Germinal center (tissue), 1 donor: ENCODE data around the gene CAPN14.

Experiments
- DNase-seq: peaks from one replicate; pipeline ENCODE4 v3.0.0; 2012; ENCODE audit warnings: mixed read lengths, low spot score

CAPN14 gene

DNA sequence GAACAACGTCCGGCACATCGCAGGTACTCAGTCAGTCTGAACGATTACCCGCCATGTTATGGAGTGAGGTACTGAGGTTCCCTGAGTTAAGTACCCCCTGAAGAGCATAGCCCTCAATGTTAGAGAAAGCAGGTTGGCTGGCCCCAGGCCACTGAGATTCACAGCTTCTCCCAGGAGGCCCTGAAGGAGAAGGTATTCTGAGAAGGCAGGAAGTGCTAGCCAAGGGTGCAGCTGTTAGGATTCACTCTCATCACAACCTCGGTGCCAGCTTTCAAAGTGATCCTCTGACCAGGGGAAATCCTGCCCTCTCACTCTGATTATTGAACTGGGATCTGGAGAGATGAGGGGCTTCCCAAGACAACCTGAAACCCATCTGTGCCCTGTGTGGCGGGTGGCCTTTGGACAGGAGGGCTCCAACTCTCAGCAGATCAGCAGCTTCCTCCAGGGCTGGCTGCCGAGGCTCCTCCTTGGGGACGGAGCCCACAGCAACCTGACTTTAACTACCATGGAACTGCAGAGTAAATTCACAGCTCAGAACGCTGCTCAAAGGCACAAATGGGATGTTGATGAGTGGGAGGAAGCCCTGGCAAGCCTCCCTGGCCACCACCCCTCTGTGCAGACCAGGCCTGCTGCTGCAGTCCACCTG is 24.4 kb upstream of the CAPN14 start:
- DNase-seq, result no peak

DNA sequence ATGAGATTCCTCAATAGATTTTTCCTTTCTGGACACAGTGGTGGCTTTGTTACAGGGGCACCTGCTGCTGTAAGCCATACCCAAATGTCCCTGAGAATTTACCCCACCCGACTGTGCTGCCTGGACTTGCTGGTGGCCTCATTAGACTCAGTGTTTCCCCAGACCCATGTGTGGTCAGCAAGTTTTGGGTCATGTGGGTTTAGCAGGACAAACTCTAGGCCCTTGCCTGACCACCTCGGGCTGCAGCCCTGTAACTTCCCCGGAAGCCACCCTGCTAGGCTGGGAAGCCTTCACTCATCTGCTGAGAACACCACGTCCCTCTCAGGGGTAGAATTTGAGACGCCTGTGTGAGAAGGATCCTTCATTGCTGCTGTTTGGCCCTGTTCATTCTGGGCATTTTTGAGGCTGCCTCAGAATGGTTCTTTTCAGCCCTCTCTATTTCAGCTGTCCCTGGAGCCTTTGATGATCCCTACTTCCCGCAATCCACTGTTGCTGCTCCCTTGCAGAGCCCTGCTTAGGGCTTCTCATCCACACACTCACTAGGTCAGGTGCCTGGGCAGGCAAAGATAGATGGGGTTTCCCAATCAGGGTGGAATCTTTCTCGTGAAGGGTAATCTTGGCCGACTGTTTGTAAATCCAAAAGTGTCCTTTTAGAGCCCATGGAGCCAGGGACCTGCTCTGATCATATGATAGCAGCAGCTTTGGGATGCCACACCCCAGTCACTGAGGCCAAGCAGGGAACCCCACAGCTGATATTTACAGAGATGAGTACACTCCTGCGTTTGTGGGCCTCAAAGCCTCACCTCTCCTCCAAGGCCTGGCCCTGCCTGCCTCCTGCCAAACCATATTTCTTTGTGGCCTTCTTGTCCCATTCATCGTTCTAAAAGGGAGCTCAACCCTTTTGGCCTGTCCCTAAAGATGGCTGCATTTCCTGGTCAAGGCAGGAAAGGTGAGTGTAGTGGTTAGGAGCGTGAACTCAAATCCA is 23.4 kb upstream of the CAPN14 start:
- DNase-seq, result no peak

DNA sequence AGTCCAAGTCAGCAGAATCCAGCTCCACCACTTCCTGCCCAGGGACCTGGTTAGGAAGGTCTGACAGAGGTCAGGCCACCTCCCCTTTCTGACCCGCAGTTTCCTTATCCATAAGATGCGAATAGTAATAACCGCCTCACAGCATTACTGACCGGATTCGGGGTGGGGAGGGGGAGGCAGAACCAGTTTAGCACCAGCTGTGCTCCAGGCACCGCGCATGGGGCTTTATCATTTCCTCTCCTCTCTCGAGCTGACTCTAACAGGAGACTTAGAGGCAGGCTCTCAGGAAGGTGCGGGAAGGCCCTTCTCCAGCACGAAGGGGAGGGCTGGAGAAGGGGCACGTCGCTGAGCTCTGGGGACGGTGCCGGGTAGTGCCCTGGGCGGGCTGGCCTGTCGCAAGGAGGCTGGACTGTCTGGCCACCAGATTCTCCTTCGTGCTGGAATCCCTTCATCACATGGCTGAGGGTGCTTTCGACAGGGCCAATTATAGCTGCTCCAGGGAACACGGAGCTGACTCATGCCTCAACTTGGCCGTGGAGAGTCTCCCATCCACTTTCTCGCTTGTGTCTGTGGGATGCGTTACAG is 22.4 kb upstream of the CAPN14 start:
- DNase-seq, result no peak

DNA sequence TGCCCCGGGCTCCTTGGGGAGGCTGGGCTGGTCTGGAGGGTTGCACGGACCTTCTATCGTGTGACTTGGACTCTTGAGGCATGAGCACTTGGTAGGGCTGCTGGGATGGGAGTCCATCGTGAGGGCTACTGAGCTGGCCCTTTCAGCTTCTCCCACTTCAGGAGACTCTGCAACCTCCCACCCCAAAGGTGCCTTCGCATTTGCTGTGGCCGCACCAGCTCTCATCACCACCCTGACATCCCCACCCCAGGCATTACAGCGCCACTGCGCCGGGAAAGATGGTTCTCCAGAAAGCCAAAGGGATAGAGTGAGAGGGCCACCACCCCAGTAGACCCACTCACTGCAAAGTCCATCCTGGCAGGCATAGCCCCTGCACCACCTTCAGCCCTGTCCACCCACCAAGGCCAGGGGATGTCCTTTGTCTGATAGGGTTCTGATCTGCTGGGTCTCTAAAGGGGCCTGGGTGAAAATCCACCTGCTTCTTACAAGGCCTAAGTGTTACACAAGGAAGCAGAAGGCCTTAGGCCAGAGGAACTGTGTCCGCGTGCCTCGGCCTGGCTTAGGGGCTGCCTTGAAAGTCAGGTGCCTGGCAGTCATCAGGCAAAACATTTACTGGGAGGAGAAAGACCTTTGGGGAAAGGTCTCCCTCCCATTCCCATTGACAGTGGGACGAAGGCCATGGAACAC is 21.7 kb upstream of the CAPN14 start:
- DNase-seq, result no peak

DNA sequence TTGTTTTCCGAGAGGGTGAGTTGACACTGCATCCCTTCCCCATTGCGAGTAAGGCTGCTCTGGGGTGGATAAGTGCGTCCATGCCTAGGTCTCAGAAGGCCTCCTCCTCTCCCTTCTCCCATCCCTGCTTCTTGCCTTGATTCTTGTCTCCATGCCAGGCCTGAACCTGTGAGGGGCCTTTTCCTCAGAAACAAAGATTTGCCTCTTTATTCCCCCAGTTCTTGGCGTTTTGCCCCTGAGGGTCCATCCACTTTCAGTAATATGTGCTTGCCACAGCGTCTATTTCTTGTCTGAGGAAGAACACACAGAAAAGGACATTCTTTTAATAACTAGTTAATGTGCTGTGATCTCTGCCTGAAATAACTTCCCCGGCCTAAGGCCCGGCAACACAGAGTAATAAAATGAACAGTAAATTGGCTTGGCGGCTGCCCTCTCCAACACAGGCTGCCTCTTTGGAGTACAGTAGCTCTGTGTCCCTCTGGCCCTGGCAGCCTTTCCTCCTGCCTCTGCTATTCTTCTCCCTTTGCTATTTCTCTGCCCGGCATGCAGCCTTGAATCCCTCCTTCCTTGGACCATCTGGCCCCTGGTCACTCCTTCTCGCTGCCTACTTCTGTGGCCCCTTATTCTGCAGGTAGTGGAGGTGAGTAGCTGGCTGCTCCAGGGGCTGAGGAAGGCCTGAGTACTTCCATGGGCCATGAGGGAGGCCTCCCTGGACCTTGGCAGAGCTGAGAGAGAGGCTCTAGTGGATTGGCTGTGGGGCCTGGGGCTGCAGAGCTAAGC is 21.0 kb upstream of the CAPN14 start:
- DNase-seq, result no peak

DNA sequence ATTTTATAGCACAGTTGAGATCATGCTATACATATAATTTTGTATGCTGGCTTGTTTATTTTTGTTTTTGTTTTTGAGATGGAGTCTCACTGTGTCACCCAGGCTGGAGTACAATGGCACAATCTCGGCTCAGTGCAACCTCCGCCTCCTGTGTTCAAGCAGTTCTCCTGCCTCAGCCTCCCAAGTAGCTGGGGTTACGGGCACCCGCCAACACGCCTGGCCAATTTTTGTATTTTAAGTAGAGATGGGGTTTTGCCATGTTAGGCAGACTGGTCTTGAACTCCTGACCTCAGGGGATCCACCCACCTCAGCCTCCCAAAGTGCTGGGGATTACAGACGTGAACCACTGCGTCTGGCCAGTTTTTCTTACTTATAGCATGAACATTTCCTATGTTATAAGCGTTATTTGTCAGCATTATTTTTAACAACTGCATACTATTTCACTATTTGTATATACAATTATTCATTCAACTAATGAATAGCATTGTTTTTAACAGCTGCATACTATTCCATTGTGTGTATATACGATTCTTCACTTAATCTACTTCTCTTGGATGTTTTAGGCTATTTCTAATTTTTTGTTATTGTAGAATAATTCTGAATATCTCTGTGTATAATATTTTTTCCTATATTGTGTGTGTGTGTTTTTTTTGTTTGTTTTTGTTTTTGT is 20.2 kb upstream of the CAPN14 start:
- DNase-seq, result no peak

DNA sequence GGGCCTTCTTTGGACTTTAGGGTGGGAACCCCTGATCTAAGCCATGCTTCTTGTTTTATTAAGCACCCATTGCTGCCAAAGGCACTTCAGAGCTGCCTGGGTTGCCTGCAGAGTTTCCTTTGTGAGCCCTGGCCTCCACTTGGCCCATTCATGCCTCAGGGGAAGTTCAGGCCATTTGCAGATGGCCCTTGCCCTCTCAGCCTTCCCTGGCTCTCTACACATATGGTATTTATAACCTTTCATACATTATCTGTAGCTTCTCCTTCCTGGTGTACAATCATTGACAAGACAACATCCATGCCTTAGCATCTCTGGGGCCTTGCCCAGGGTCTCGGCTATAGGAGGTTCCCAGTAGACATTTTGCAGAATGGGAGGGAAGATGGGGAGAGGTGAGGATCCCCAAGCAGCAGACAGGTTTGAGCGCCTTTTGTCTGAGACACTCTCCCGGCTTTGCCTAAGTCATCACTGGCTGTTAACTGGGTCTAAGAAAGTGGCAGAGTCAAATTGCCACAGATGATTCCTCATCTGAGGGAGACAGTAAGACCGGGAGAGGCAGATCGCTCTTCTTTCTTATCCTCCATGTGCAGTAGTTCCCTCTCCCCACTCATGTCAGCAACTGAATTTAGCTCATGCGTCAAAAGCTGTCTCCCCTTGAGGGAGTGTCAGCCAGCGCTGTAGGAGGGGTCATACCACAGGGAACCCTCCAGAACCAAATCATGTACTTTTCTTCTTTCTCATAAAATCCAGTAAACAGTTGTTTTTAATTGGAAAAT is 19.3 kb upstream of the CAPN14 start:
- DNase-seq, result no peak

DNA sequence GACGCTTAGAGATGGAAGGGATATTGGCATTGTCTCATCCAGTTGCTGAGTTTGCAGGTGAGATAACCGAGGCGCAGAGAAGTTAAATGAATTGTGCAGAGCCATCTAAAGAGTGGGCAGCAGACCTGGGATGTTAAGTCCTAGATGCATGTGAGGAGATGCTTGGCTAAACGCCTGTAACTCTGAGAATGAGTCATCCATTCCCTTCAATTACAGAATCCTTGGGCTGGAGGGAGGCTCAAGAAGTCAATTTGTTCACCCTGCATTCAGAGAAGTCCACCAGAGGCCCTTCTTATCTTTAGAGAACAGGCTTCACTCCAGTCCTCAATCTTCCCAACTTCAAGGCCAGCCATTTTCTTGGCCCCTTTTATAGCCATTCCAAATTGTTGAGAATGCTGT is 18.2 kb upstream of the CAPN14 start:
- DNase-seq, result no peak

DNA sequence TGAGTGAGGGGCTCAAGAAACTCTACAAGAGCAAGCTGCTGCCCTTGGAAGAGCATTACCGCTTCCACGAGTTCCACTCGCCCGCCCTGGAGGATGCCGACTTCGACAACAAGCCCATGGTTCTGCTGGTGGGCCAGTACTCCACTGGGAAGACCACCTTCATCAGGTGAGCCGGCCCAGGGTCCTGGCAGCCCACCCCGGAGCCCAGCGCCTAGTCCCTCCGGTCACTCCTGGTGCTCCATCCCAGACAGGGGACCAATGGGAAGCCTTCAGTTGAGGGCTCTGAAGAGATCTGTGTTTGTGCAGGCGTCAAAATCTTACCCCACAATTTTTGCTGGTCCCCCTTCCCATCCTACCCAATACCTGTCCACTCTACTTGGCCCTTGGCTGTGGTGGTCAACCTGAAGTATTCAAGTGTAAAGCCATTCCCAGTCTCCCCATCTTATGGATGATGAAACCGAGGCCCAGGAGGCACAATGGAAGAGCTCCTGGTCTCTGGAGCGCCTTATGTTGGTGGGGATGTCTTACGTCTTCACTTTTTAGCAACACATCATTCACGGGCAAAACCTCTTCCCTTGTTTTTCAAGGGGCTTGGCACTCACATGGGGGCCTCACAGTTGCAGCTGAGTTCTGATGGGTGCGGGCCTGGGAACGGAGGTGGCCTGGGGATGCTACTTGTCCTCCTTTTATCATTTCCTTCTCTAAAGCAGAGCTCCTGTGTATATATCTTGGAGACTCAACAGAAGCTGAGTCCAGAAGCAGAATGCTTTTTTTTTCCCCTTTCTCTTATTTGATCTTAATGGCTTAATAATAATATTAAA is 17.6 kb upstream of the CAPN14 start:
- no peak for DNase-seq

DNA sequence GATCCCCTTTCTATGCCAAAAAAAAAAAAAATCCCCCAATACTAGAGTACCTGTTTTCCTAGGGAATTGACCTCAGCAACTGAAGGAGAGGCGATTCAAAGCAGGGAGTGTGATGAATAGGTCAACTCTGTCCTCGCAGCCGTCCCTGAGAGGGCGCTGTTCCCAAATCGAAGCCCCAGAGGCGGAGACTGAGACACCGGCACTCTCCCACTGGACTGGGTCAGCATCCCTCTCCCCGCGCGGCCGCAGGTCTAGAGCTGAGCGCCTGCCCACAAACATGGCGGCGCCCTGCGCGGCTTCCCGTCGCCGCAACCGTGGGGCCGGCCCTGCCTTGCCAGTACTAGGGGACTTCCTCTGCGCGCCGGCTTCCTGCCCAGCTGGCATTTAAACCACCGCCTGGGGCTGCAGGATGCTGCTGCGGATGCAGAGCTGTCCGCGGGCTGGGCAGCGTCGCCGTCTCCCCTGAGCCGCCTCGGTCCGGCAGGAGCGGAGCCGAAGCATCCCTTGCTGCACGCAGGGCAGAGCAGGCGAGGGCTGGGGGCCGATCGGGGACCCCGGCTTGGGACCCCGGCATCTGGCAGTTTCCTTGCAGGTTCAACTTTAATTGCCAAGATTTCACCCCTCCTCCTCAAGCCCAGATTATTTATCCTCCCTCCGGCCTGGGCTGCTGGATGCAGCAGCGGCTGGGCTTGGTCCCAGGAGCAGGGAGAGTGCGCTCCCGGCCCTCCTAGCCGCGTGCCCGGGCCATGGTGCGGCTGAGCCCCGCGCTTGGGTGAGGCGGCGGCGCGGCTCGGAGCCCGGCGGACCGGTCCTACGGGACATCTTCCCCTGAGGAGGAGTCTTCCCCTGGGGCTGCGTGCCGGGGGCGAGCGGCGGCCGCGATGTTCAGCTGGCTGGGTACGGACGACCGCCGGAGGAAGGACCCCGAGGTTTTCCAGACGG is 16.7 kb upstream of the CAPN14 start, which contains the start of gene EHD3:
TSS of gene EHD3 (plus strand) at position 412 of the 942 bp plus-strand sequence. CDS start at position 882, 470 bp downstream.
- DNase-seq, result peak; percentile 86

DNA sequence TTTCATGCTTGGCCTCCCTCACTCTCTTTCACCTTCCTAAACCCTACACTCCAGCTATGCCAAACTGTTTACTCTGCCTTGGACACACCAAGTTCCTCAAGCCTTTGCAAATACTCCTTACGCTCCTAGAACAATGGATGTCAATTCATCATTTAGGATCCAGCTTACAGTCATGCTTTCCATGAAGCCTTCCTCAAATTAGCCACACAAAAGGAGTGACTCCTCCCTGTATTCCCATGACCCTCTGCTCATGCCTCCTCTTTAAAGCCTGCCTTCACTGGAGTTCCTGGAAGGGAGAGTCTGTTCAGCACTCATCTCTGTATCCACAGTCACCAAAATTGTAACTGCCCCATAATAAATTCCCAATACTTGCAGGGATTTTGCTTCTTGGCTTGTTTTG is 15.9 kb upstream of the CAPN14 start:
- no peak for DNase-seq

DNA sequence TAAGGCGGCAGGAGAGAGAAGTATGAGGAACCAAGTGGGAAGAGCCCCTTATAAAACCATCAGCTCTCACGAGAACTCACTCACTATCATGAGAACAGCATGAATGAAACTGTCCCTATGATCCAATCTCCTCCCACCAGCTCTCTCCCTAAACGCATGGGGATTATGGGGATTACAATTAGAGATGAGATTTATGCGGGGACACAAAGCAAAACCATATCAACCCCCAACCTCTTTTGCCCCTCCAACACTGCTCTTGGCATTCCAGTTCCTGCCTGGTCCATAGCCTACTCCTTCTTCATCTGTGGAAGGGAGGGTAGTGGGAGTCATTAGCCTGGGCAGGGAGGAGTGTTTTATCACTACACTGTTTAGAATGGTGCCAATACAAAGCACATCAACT is 15.3 kb upstream of the CAPN14 start:
- no peak for DNase-seq

DNA sequence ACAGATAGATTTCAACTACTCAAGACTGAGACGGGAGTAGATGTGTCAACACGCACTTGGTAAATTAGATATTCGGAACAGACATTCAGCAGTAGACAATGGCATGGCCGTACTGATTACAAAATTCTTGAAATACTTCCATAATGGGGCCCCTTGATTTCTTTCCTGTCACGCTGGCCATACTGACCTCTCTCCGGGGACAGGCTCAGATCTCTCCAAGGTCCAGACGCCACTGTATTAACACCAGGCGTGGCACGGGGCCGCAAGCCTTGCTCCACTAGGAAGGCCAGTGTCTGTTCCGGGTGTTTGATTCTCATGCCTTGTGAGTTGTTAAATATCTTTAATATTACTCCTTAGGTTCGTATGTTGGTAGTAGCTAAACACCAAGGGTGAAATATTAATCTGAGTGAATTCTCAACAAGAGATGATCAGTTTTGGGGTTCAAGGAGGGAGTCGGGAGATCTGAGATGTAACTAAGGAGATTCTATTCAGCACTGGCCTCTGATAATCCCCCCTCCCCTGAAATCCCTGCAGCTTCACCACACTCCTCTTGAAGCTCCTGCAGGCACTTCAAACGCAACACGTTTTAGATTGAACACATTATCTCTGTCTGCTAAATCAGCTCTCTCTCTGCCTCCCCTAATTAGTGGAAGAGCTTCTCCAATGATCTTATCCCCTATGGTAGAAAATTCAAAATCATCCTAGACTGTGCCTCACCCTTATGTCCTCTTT is 14.4 kb upstream of the CAPN14 start:
- DNase-seq, result no peak

DNA sequence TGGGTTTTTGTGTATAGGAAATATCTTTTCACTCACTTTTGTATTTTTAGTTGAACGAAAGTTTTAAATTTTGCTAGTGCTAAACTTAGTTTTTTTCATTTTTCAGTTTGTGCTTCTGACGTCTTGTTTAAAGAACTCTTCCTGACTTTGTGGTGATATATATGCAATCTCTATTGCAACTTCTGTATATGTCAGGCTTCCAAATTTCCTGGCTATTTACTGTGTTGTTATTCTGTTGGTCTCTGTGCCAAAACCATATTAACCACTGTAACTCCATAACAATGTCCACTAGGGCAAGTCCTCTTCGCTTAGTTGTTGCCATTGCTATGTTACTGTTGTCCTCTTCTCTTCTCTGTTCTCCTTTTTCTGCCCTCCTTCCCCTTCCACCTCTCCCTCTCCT is 13.4 kb upstream of the CAPN14 start:
- no peak for DNase-seq

DNA sequence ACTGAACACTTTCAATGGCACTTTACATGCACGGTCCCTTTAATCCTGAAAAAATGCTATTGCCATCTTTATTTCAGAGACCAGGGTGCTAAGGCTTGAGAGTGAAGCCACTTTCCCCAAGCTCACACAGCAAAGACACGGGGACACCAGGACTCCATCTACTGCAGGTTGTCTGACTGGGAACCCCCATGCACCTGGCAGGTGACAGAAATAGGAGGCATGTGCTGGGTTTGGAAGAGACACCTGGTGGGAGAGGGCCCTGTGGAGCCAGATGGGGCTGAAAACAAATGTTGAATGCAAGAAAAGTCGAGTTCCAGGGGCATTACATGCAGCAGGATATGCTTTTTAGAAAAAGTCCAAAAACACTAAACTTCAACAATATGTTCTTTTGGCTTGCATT is 11.4 kb upstream of the CAPN14 start:
- DNase-seq, result no peak

DNA sequence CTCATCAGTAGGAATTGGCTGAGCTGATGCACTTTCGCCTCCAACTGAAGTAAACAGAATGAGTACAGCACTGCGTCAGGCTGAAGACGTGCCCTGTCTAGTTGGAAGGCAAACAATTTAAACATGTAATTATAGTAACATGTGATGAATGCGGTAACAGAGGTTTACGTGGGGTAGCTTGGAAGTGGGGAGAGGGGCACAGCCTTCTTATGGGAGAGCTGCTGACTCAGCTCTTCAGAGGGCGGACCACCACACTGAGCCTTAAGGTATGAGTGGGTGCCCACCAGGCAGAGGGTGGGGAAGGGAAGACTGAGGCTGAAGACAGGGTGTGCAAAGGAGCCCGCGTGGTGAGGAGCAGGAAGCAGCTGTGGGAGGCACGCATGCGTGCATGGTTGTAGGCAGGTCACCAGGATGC is 10.4 kb upstream of the CAPN14 start:
- DNase-seq, result no peak

DNA sequence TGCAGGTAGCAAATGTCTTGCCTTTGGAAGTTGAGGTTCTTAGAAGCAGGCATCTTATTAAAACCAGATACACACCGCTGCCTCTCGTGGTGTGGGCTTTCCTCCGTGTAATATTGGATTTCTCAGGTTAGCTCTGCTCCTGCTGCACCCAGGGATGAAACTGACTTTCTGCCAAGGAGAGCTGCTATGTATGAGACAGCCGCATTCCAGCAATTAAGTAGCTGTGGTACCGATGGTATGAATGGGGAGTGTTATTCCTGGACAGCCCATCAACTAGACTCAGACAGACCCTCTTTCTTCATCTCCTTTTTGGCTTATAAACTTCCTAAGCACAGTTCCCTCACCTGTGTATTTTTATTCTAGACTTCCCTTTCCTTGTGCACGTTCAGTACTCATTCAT is 9.8 kb upstream of the CAPN14 start:
- DNase-seq, result no peak
